ENCODE measurements around the gene PGA5.
"Not testable (repeated sequence)": the region's sequence is repeated elsewhere in the genome, so short reads cannot be mapped to it uniquely, and the experiment has no call there.

The PGA5 gene

GRCh38 chr11:61226457-61227137, 14.4 kb upstream of the PGA5 start:
- DNase-seq (ENCODE audit: low read depth, low spot score): not testable (repeated sequence)

GRCh38 chr11:61229458-61229857, 11.5 kb upstream of the PGA5 start:
- not testable (repeated sequence) for DNase-seq (ENCODE audit: low read depth, low spot score)

GRCh38 chr11:61231033-61231432, 9.9 kb upstream of the PGA5 start:
- DNase-seq (ENCODE audit: low read depth, low spot score): not testable (repeated sequence)

- not testable (repeated sequence) for DNase-seq (ENCODE audit: low read depth, low spot score)
Observed at GRCh38 chr11:61231585-61231984, 9.4 kb upstream of the PGA5 start.

- not testable (repeated sequence) for DNase-seq (ENCODE audit: low read depth, low spot score)
Observed at GRCh38 chr11:61232548-61233145, 8.3 kb upstream of the PGA5 start.

GRCh38 chr11:61237130-61237529, 3.8 kb upstream of the PGA5 start:
- DNase-seq (ENCODE audit: low read depth, low spot score): not testable (repeated sequence)

GRCh38 chr11:61240288-61240687, 687 bp upstream of the PGA5 start:
- DNase-seq (ENCODE audit: low read depth, low spot score): not testable (repeated sequence)

GRCh38 chr11:61241526-61241925, 551 bp downstream of the PGA5 start:
- DNase-seq (ENCODE audit: low read depth, low spot score): not testable (repeated sequence)

GRCh38 chr11:61245284-61245964, 4.4 kb downstream of the PGA5 start:
- DNase-seq (ENCODE audit: low read depth, low spot score): not testable (repeated sequence)

GRCh38 chr11:61248071-61248470, 7.1 kb downstream of the PGA5 start:
- not testable (repeated sequence) for DNase-seq (ENCODE audit: low read depth, low spot score)

- not testable (repeated sequence) for DNase-seq (ENCODE audit: low read depth, low spot score)
Observed at GRCh38 chr11:61249201-61249600, 8.2 kb downstream of the PGA5 start.

GRCh38 chr11:61250796-61251765, 10.1 kb downstream of the PGA5 start:
- DNase-seq (ENCODE audit: low read depth, low spot score): not testable (repeated sequence)

- not testable (repeated sequence) for DNase-seq (ENCODE audit: low read depth, low spot score)
Observed at GRCh38 chr11:61252332-61252731, 11.4 kb downstream of the PGA5 start.

GRCh38 chr11:61254403-61255025, 13.5 kb downstream of the PGA5 start:
- DNase-seq (ENCODE audit: low read depth, low spot score): peak; percentile 84

GRCh38 chr11:61256710-61257482, 15.9 kb downstream of the PGA5 start:
- DNase-seq (ENCODE audit: low read depth, low spot score): no peak

- no peak for DNase-seq (ENCODE audit: low read depth, low spot score)
Observed at GRCh38 chr11:61258546-61258945, 17.6 kb downstream of the PGA5 start.

- DNase-seq (ENCODE audit: low read depth, low spot score): no peak
Observed at GRCh38 chr11:61259363-61259762, 18.4 kb downstream of the PGA5 start.

- no peak for DNase-seq (ENCODE audit: low read depth, low spot score)
Observed at GRCh38 chr11:61264371-61264770, 23.4 kb downstream of the PGA5 start.

- DNase-seq (ENCODE audit: low read depth, low spot score): no peak
Observed at GRCh38 chr11:61264795-61265194, 23.8 kb downstream of the PGA5 start.

GRCh38 chr11:61265357-61265756, 24.4 kb downstream of the PGA5 start:
- DNase-seq (ENCODE audit: low read depth, low spot score): no peak
